Endodermal cell (in vitro differentiated cells): ENCODE data around the gene LEP. TPM values are rescaled to one million over a fixed set of nuclear protein-coding genes. Genes with fewer than 3 reads are reported as not detected.
"Not testable (repeated sequence)": the region's sequence is repeated elsewhere in the genome, so short reads cannot be mapped to it uniquely, and the experiment has no call there.

Experiments
- DNase-seq: peaks from one replicate; pipeline ENCODE4 v3.0.0-alpha.2; 2017
- H3K27ac ChIP-seq: 2 replicates; pipeline ENCODE4 v1.5.1; 2013; ENCODE audit warnings: mild to moderate bottlenecking, low read depth, low read length, moderate library complexity
- H3K27me3 ChIP-seq: 2 replicates; pipeline ENCODE4 v1.6.1; 2013; ENCODE audit warnings: mild to moderate bottlenecking, low read length, moderate library complexity; ENCODE audit not compliant: insufficient read depth, control insufficient read depth, poor library complexity, severe bottlenecking
- H3K36me3 ChIP-seq: 2 replicates; pipeline ENCODE4 v1.7.0; 2013; ENCODE audit warnings: mild to moderate bottlenecking, low read length, moderate library complexity; ENCODE audit not compliant: control insufficient read depth, insufficient read depth
- H3K4me1 ChIP-seq: one replicate; pipeline ENCODE4 v1.7.0; 2013; ENCODE audit warnings: low read length; ENCODE audit not compliant: control insufficient read depth, insufficient read depth
- H3K4me3 ChIP-seq: 2 replicates; pipeline ENCODE4 v1.5.1; 2013; ENCODE audit warnings: mild to moderate bottlenecking, low read length, moderate library complexity
- H3K9ac ChIP-seq: 2 replicates; pipeline ENCODE4 v1.6.1; 2013; ENCODE audit warnings: mild to moderate bottlenecking, low read length, moderate library complexity; ENCODE audit not compliant: poor library complexity, severe bottlenecking; ENCODE audit errors: extremely low read depth
- H3K9me3 ChIP-seq: 2 replicates; pipeline ENCODE4 v1.6.1; 2013; ENCODE audit warnings: mild to moderate bottlenecking, low read length, moderate library complexity; ENCODE audit not compliant: control insufficient read depth
- H3K27ac Mint-ChIP-seq: 2 replicates; pipeline ENCODE4 v1.8.0; 2020; ENCODE audit warnings: mixed read lengths
- H3K27me3 Mint-ChIP-seq: 2 replicates; pipeline ENCODE4 v1.8.0; 2021; ENCODE audit warnings: mild to moderate bottlenecking, mixed read lengths; ENCODE audit not compliant: insufficient read depth
- H3K36me3 Mint-ChIP-seq: 2 replicates; pipeline ENCODE4 v1.8.0; 2020; ENCODE audit warnings: low read depth, mixed read lengths
- H3K4me1 Mint-ChIP-seq: 2 replicates; pipeline ENCODE4 v1.8.0; 2020; ENCODE audit warnings: mixed read lengths
- H3K4me3 Mint-ChIP-seq: 2 replicates; pipeline ENCODE4 v1.8.0; 2020; ENCODE audit warnings: mild to moderate bottlenecking, moderate library complexity, mixed read lengths
- H3K9me3 Mint-ChIP-seq: 2 replicates; pipeline ENCODE4 v1.8.0; 2020; ENCODE audit warnings: mild to moderate bottlenecking, mixed read lengths
- CTCF ChIP-seq: fragments of 200-600 bp; sonication (generic); conservative IDR thresholded peaks from 2 replicates; pipeline ENCODE4 v1.5.0; 2021; ENCODE audit warnings: antibody characterized with exemption, mild to moderate bottlenecking
- WGBS, 2 experiments: methylation state at CpG; one replicate each; pipeline versions ENCODE4 v1.1.5 to v1.1.7; 2013; ENCODE audit warnings: missing lambda C conversion rate in 2 of 2, mixed read lengths in 1 of 2; ENCODE audit not compliant: insufficient coverage in 1 of 2, insufficient read length in 1 of 2; 5-methylcytosine and 5-hydroxymethylcytosine counted together
- total RNA-seq, 2 donors: library from RNA; stranded (reverse); fragmentation: NEBNext Ultra II Directional in 1 of 2; extraction: Animal tissue kit (Norgen Biotek cat#: 25700) in 1 of 2; gene quantifications; 2 replicates in 1 of 2; 3 replicates in 1 of 2; pipeline ENCODE4 v1.2.1, GENCODE V29; 2021

The LEP gene
- total RNA-seq, 2 donors from 2014 or later: not detected

GRCh38 chr7:128278366-128278765 is 37.3 kb downstream of the LEP start:
- DNase-seq: no peak

GRCh38 chr7:128279124-128279713 is 38.1 kb downstream of the LEP start:
- Mint-ChIP-seq H3K9me3 (peaks cover 42% of the 10 kb centered on the region), H3K27me3 (peaks cover 17% of the 10 kb centered on the region), H3K27ac (no peak overlapping the region), H3K4me3 (no peak overlapping the region), H3K4me1 (no peaks in the 10 kb centered on the region), H3K36me3 (peaks cover 22% of the 10 kb centered on the region)
- Histone ChIP-seq H3K4me3 (no peak overlapping the region), H3K27me3 (no peaks in the 10 kb centered on the region), H3K9ac (no peak overlapping the region), H3K36me3 (no peaks in the 10 kb centered on the region), H3K27ac (no peak overlapping the region), H3K9me3 (peaks cover 20% of the 10 kb centered on the region), H3K4me1 (no peaks in the 10 kb centered on the region)
- 86 to 95% methylated on average over 2 to 6 of the region's 6 CpGs for WGBS, 2 experiments
- no peak for TF ChIP-seq CTCF
- DNase-seq: no peak

More at GRCh38 chr7:128278366-128278765, 37.3 kb downstream of the LEP start:
- H3K27me3 Mint-ChIP-seq: peaks cover 23% of the 10 kb centered on the region
- TF ChIP-seq CTCF: no peak
- Histone ChIP-seq H3K27me3 (no peaks in the 10 kb centered on the region), H3K9ac (no peak overlapping the region), H3K4me3 (no peak overlapping the region), H3K4me1 (no peaks in the 10 kb centered on the region), H3K27ac (no peak overlapping the region), H3K36me3 (no peaks in the 10 kb centered on the region), H3K9me3 (peaks cover 20% of the 10 kb centered on the region)
- WGBS, 2 experiments: 91% methylated on average over 1 of the region's 1 CpG; no CpG with 5 or more reads in 1 of the 2 experiments
- H3K36me3 Mint-ChIP-seq: peaks cover 22% of the 10 kb centered on the region
- H3K27ac Mint-ChIP-seq: no peak overlapping the region
- H3K9me3 Mint-ChIP-seq: peaks cover 42% of the 10 kb centered on the region
- no peak overlapping the region for H3K4me3 Mint-ChIP-seq
- H3K4me1 Mint-ChIP-seq: peaks cover 2% of the 10 kb centered on the region

GRCh38 chr7:128280451-128280850 is 39.4 kb downstream of the LEP start:
- H3K4me1 Mint-ChIP-seq, H3K27ac Mint-ChIP-seq, H3K27me3 ChIP-seq, DNase-seq, H3K4me3 ChIP-seq, H3K9ac ChIP-seq, H3K4me1 ChIP-seq, H3K36me3 ChIP-seq, H3K27ac ChIP-seq, H3K4me3 Mint-ChIP-seq, H3K27me3 Mint-ChIP-seq: not testable (repeated sequence)
- H3K36me3 Mint-ChIP-seq: peaks cover 22% of the 10 kb centered on the region
- peaks cover 42% of the 10 kb centered on the region for H3K9me3 Mint-ChIP-seq
- peaks cover 20% of the 10 kb centered on the region for H3K9me3 ChIP-seq
- WGBS, 2 experiments: 73% methylated on average over 1 of the region's 1 CpG; no CpG with 5 or more reads in 1 of the 2 experiments
